Pons (tissue), 1 donor: Measurements from ENCODE around the gene TUBA4B.
"Not testable (repeated sequence)": the region's sequence is repeated elsewhere in the genome, so short reads cannot be mapped to it uniquely, and the experiment has no call there.

Source experiments
- DNase-seq: peaks from one replicate; pipeline ENCODE4 v3.0.0-alpha.2; 2016; ENCODE audit warnings: low spot score

The TUBA4B gene

GRCh38 chr2:219291910-219292490 is 39.0 kb downstream of the TUBA4B start:
- no peak for DNase-seq

- DNase-seq = no peak
Observed at GRCh38 chr2:219292616-219293015, 39.6 kb downstream of the TUBA4B start.

- DNase-seq = no peak
Observed at GRCh38 chr2:219293736-219294231, 40.7 kb downstream of the TUBA4B start.

GRCh38 chr2:219294356-219295351 is 41.6 kb downstream of the TUBA4B start:
- peak; percentile 78 for DNase-seq

- no peak for DNase-seq
Observed at GRCh38 chr2:219296142-219296541, 43.1 kb downstream of the TUBA4B start.

- no peak for DNase-seq
Observed at GRCh38 chr2:219296631-219297391, 43.8 kb downstream of the TUBA4B start.

GRCh38 chr2:219297766-219298456 is 44.9 kb downstream of the TUBA4B start:
- DNase-seq = no peak

GRCh38 chr2:219298759-219299371 is 45.8 kb downstream of the TUBA4B start:
- DNase-seq = peak; percentile 80

GRCh38 chr2:219299372-219299760 is 46.3 kb downstream of the TUBA4B start:
- no peak for DNase-seq

GRCh38 chr2:219300022-219300421 is 47.0 kb downstream of the TUBA4B start:
- DNase-seq = no peak

GRCh38 chr2:219302412-219302968 is 49.4 kb downstream of the TUBA4B start:
- DNase-seq = no peak

- no peak for DNase-seq
Observed at GRCh38 chr2:219304223-219304622, 51.2 kb downstream of the TUBA4B start.

GRCh38 chr2:219306047-219306446 is 53.0 kb downstream of the TUBA4B start:
- no peak for DNase-seq

GRCh38 chr2:219308142-219309101 is 55.4 kb downstream of the TUBA4B start:
- no peak for DNase-seq

- DNase-seq = no peak
Observed at GRCh38 chr2:219309278-219309677, 56.2 kb downstream of the TUBA4B start, which contains the start of gene PTPRN. Gene PTPRN (minus strand): TSS chr2:219309401. CDS start chr2:219309332, 69 bp downstream.

- DNase-seq = not testable (repeated sequence)
Observed at GRCh38 chr2:219312683-219313263, 59.7 kb downstream of the TUBA4B start.

GRCh38 chr2:219314804-219315468 is 61.9 kb downstream of the TUBA4B start:
- DNase-seq = no peak
